Stomach (tissue), 4 donors: ENCODE results near the gene RHD.

Experiments used
- POLR2A ChIP-seq, 4 donors: fragments of 450-650 bp; IDR thresholded peaks; one replicate each; pipeline ENCODE4 v1.6.1; 2016; ENCODE audit warnings: antibody characterized with exemption in 4 of 4, control low read depth in 2 of 4, mild to moderate bottlenecking in 1 of 4, moderate library complexity in 1 of 4
- POLR2AphosphoS5 ChIP-seq, 3 donors: sonication (generic); formaldehyde crosslinking; IDR thresholded peaks; one replicate each; pipeline ENCODE4 v1.6.1; 2016; ENCODE audit warnings: antibody characterized with exemption in 3 of 3
- TF ChIP-seq, protein P1 (sequence below), 7 experiments: fragments of 450-650 bp in 4 of 7; fragments of 200-600 bp in 3 of 7; sonication (generic) in 3 of 7; IDR thresholded peaks; one replicate each; pipeline ENCODE4 v1.5.1; 2016 to 2019; ENCODE audit warnings: antibody characterized with exemption in 7 of 7, control low read depth in 2 of 7, mild to moderate bottlenecking in 1 of 7

DNA sequence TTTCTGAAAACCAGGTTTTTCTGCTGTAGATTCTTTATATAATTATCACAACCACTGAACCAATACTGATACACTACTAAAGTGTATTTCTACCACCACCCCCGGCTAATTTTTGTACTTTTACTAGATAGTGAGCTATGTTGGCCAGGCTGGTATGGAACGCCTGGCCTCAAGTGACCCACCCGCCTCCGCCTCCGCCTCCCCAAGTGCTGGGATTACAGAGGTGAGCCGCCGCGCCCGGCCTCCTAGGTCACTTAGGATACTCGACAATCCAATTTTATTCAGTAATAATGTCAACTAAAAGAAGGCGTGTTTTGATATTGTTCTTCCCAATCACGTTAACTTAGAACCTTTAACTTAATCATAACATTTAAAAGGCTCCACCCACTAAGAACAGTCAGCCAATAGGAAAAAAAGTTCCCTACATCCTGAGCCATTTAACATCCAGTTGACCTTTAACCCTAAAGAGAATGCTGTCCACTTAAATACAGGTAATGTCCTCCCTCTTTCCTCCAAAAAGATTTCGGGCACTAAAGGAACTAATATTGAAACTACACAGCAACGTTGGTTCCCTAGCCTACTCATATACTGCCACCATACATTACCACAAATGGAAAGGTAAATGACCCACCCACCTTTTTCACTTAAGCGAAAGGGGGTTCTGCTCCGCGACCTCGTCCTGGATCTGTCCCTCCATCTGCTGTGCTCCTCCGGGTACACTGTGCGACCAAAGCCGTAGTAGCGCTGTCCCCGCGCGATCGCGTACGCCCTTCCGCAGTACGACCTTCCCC is 26.3 kb upstream of the RHD start:
- TF ChIP-seq, protein P1, sequence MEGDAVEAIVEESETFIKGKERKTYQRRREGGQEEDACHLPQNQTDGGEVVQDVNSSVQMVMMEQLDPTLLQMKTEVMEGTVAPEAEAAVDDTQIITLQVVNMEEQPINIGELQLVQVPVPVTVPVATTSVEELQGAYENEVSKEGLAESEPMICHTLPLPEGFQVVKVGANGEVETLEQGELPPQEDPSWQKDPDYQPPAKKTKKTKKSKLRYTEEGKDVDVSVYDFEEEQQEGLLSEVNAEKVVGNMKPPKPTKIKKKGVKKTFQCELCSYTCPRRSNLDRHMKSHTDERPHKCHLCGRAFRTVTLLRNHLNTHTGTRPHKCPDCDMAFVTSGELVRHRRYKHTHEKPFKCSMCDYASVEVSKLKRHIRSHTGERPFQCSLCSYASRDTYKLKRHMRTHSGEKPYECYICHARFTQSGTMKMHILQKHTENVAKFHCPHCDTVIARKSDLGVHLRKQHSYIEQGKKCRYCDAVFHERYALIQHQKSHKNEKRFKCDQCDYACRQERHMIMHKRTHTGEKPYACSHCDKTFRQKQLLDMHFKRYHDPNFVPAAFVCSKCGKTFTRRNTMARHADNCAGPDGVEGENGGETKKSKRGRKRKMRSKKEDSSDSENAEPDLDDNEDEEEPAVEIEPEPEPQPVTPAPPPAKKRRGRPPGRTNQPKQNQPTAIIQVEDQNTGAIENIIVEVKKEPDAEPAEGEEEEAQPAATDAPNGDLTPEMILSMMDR (IDR thresholded peaks at IDR 0.05) = no peak
- TF ChIP-seq POLR2AphosphoS5 (IDR thresholded peaks at IDR 0.05) = no peak
- no peak for TF ChIP-seq POLR2A (IDR thresholded peaks at IDR 0.05)
